A673 (cell line): ENCODE measurements around the gene COX6B1.

Experiments
- CTCF ChIP-seq: fragments of 300-800, 200-600 bp; sonication (generic); conservative IDR thresholded peaks from 2 replicates; pipeline ENCODE4 v1.5.1; 2017; ENCODE audit warnings: low read depth, mild to moderate bottlenecking, antibody characterized with exemption, low read length, moderate library complexity, mixed read lengths
- EZH2 ChIP-seq: fragments of 200-600 bp; sonication (generic); IDR thresholded peaks from 2 replicates; pipeline ENCODE4 v1.6.1; 2017; ENCODE audit warnings: borderline replicate concordance, low read depth, mild to moderate bottlenecking, mixed read lengths, antibody characterized with exemption, low read length; ENCODE audit not compliant: poor library complexity, severe bottlenecking

DNA sequence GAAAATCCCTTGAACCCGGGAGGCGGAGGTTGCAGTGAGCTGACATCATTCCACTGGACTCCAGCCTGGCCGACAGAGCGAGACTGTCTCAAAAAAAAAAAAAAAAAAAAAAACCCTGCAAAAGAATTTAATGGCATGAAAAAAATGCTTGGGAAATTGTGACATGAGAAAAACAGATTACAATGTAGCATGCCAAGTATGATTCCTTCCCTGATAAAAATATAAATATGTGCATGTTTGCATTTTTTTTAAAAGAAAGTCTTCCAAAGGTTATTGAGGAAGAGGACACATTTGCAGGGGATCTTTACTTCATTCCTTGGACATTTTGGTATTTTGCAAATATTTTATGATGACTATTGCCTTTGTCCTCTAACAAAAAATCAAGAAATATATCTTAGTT, 41.7 kb downstream of the COX6B1 start:
- no peak for TF ChIP-seq CTCF
- TF ChIP-seq EZH2 = no peak
